LNCaP clone FGC (cell line): ENCODE measurements around the gene TMBIM1.

Experiments
- DNase-seq: peaks from one replicate; pipeline ENCODE4 v3.0.0-alpha.2; 2011; ENCODE audit warnings: low read depth
- H3K4me3 ChIP-seq: 2 replicates; pipeline ENCODE4 v1.5.1; 2011; ENCODE audit warnings: mild to moderate bottlenecking, low read depth, low read length, control low read depth
- CTCF ChIP-seq: IDR thresholded peaks from 2 replicates; pipeline ENCODE4 v1.5.1; 2012; ENCODE audit warnings: mild to moderate bottlenecking; ENCODE audit not compliant: control insufficient read depth, insufficient read depth; ENCODE audit errors: extremely low read depth

Gene TMBIM1

GRCh38 chr2:218331745-218332144 is 39.4 kb upstream of the TMBIM1 start:
- DNase-seq = no peak
- H3K4me3 ChIP-seq = no peak overlapping the region
- TF ChIP-seq CTCF = no peak

GRCh38 chr2:218329826-218330593 is 37.7 kb upstream of the TMBIM1 start:
- no peak for DNase-seq
- TF ChIP-seq CTCF = no peak
- H3K4me3 ChIP-seq = no peak overlapping the region

GRCh38 chr2:218329027-218329825 is 36.9 kb upstream of the TMBIM1 start:
- no peak overlapping the region for H3K4me3 ChIP-seq

GRCh38 chr2:218328294-218328693 is 36.0 kb upstream of the TMBIM1 start:
- no peak overlapping the region for H3K4me3 ChIP-seq
- no peak for TF ChIP-seq CTCF
- no peak for DNase-seq

More at GRCh38 chr2:218329027-218329825, 36.9 kb upstream of the TMBIM1 start:
- TF ChIP-seq CTCF = no peak
- DNase-seq = no peak

- TF ChIP-seq CTCF = no peak
- DNase-seq = no peak
- H3K4me3 ChIP-seq = no peak overlapping the region
These were observed 35.3 kb upstream of the TMBIM1 start for GRCh38 chr2:218327451-218328210.

- DNase-seq = no peak
- no peak for TF ChIP-seq CTCF
These were observed 34.0 kb upstream of the TMBIM1 start for GRCh38 chr2:218326315-218326714.

More at GRCh38 chr2:218326315-218326714, 34.0 kb upstream of the TMBIM1 start:
- H3K4me3 ChIP-seq = no peak overlapping the region
